CD4-positive, alpha-beta T cell (primary cell): ENCODE measurements around the gene PRKD2. TPM values are rescaled to one million over a fixed set of nuclear protein-coding genes. Genes with fewer than 3 reads are reported as not detected.

Source experiments
- ATAC-seq: fragments of 200-7000 bp; cut with Tn5 transposase; one replicate; pipeline ENCODE4 v1.10.0; 2022; ENCODE audit warnings: mild to moderate bottlenecking; ENCODE audit not compliant: poor library complexity
- CTCF ChIA-PET: fragments of 350-600 bp; sonication (Branson Sonifier 250); formaldehyde crosslinking; loops from one replicate; lab custom pipeline; 2021; ENCODE audit warnings: antibody characterized with exemption, inconsistent platforms; lab: Charles Lee
- POLR2A ChIA-PET: fragments of 350-600 bp; sonication (Branson Sonifier 250); formaldehyde crosslinking; loops from one replicate; lab custom pipeline; 2021; ENCODE audit warnings: antibody characterized with exemption, inconsistent platforms; lab: Charles Lee
- DNase-seq, 14 experiments: peaks; one replicate each; pipeline ENCODE4 v3.0.0-alpha.2; 2013 to 2020; ENCODE audit warnings: mixed read lengths in 2 of 14
- H3K27ac ChIP-seq, 2 donors: one replicate each; pipeline versions ENCODE4 v1.5.1 to v1.7.0; 2013; ENCODE audit warnings: low read length in 2 of 2, low read depth in 1 of 2, mild to moderate bottlenecking in 1 of 2
- H3K27me3 ChIP-seq, 2 experiments: 1 replicate in 1 of 2; 2 replicates in 1 of 2; pipeline versions ENCODE4 v1.6.1 to v1.7.0; 2013; ENCODE audit warnings: low read length in 2 of 2, control low read depth in 1 of 2, mild to moderate bottlenecking in 1 of 2, moderate library complexity in 1 of 2; ENCODE audit not compliant: insufficient read depth in 2 of 2, control insufficient read depth in 1 of 2
- H3K36me3 ChIP-seq: one replicate; pipeline ENCODE4 v1.6.1; 2013; ENCODE audit warnings: low read length, control low read depth; ENCODE audit not compliant: insufficient read depth
- H3K4me1 ChIP-seq: one replicate; pipeline ENCODE4 v1.6.1; 2013; ENCODE audit warnings: low read length, control low read depth; ENCODE audit not compliant: insufficient read depth
- H3K4me3 ChIP-seq: one replicate; pipeline ENCODE4 v1.5.1; 2013; ENCODE audit warnings: mild to moderate bottlenecking, low read length, moderate library complexity
- H3K9me3 ChIP-seq, 2 experiments: 1 replicate in 1 of 2; 2 replicates in 1 of 2; pipeline versions ENCODE4 v1.6.1 to v1.7.0; 2013; ENCODE audit warnings: low read length in 2 of 2, mild to moderate bottlenecking in 2 of 2, control low read depth in 1 of 2, moderate library complexity in 1 of 2; ENCODE audit not compliant: control insufficient read depth in 1 of 2, insufficient read depth in 1 of 2
- H3K27ac Mint-ChIP-seq: one replicate; pipeline ENCODE4 v1.8.0; 2020; ENCODE audit warnings: mixed read lengths
- H3K27me3 Mint-ChIP-seq: one replicate; pipeline ENCODE4 v1.8.0; 2021; ENCODE audit warnings: mixed read lengths
- H3K36me3 Mint-ChIP-seq: one replicate; pipeline ENCODE4 v1.8.0; 2021; ENCODE audit warnings: low read depth, mixed read lengths
- H3K4me1 Mint-ChIP-seq: one replicate; pipeline ENCODE4 v1.8.0; 2021; ENCODE audit warnings: low read depth, mixed read lengths
- H3K4me3 Mint-ChIP-seq: one replicate; pipeline ENCODE4 v1.8.0; 2020; ENCODE audit warnings: mild to moderate bottlenecking, mixed read lengths
- H3K9me3 Mint-ChIP-seq: one replicate; pipeline ENCODE4 v1.8.0; 2020; ENCODE audit warnings: mixed read lengths
- CTCF ChIP-seq: fragments of 200-600 bp; IDR thresholded peaks from one replicate; pipeline ENCODE4 v1.8.0; 2022; ENCODE audit warnings: antibody characterized with exemption, mild to moderate bottlenecking
- intact Hi-C, 2 experiments: fragments of 100-400 bp; cut with DNase I in 1 of 2; cut with micrococcal nuclease in 1 of 2; formaldehyde crosslinking; loops; one replicate each; pipeline versions ENCODE4 v1.15.1 to v1.9.0; 2023 to 2025; cut with DNase I, micrococcal nuclease
- total RNA-seq, 174 experiments: library from RNA in 2 of 174; stranded (reverse) in 2 of 174; gene quantifications; one replicate each; pipeline ENCODE4 v1.2.3 and lab custom pipeline; 2021 to 2026

PRKD2 gene
- total RNA-seq, 2 experiments from 2014 or later = 105 to 113 TPM

- ChIA-PET CTCF (interaction anchor here (0.8 to 1.1 kb wide), 2 partner anchors 42 to 94 kb away, joined by 3 to 4 read pairs; no protein-coding TSS in a partner anchor), POLR2A (interaction anchor here (1.2 to 1.6 kb wide), 2 partner anchors 32 to 146 kb away, joined by 5 to 6 read pairs; partner anchors contain the start of gene CALM3)
- intact Hi-C loops = loop anchor here in 1 of 2 experiments (5.0 kb wide), 2 partner anchors 44 to 144 kb away; partner anchors contain the start of gene CALM3
These were observed 29.6 kb upstream of the PRKD2 start, which contains the start of gene STRN4 for GRCh38 chr19:46746281-46747057. STRN4 (minus strand) TSS chr19:46746450; CDS start chr19:46746430, 20 bp downstream.

GRCh38 chr19:46745521-46746280, 28.8 kb upstream of the PRKD2 start, which contains the start of gene FKRP:
FKRP (plus strand) TSS chr19:46746057; CDS start chr19:46755451, 9,394 bp downstream.
- DNase-seq (peak in 8 of 14 experiments; percentile 27 to 59 (median 40)), ATAC-seq (peak; percentile 59)
- TF ChIP-seq CTCF = no peak
- H3K27me3 ChIP-seq = no peaks in the 10 kb centered on the region
- H3K9me3 ChIP-seq = no peaks in the 10 kb centered on the region
- peak within 1 kb of the TSS; percentile 9 to 29 for H3K27ac ChIP-seq
- CTCF ChIA-PET = interaction anchor here (0.8 to 1.2 kb wide), 3 partner anchors 41 to 216 kb away, joined by 3 to 4 read pairs (median 3); no protein-coding TSS in a partner anchor
- peak within 1 kb of the TSS; percentile 94 for H3K4me3 Mint-ChIP-seq
- peak within 1 kb of the TSS; percentile 78 for H3K4me3 ChIP-seq
- peaks cover 30% of the 10 kb centered on the region for H3K36me3 ChIP-seq
- H3K27me3 Mint-ChIP-seq = no peaks in the 10 kb centered on the region
- H3K4me1 ChIP-seq = peaks cover 49% of the 10 kb centered on the region
- intact Hi-C loops = loop anchor here in 1 of 2 experiments (5.0 kb wide), 2 partner anchors 43 to 143 kb away; partner anchors contain the start of gene CALM3
- peaks cover 16% of the 10 kb centered on the region for H3K36me3 Mint-ChIP-seq
- POLR2A ChIA-PET = interaction anchor here (1.2 to 1.6 kb wide), 2 partner anchors 31 to 145 kb away, joined by 5 to 6 read pairs; partner anchors contain the start of gene CALM3
- H3K27ac Mint-ChIP-seq = peak within 1 kb of the TSS; percentile 87
- peaks cover 58% of the 10 kb centered on the region for H3K4me1 Mint-ChIP-seq
- H3K9me3 Mint-ChIP-seq = no peaks in the 10 kb centered on the region

More at GRCh38 chr19:46746281-46747057, 29.6 kb upstream of the PRKD2 start, which contains the start of gene STRN4:
- H3K27me3 Mint-ChIP-seq = no peaks in the 10 kb centered on the region
- Histone ChIP-seq H3K4me1 (peaks cover 41% of the 10 kb centered on the region), H3K9me3 (no peaks in the 10 kb centered on the region), H3K27ac (peak within 1 kb of the TSS; percentile 9 to 29), H3K36me3 (peaks cover 24% of the 10 kb centered on the region), H3K27me3 (no peaks in the 10 kb centered on the region), H3K4me3 (peak within 1 kb of the TSS; percentile 78)
- peaks cover 55% of the 10 kb centered on the region for H3K4me1 Mint-ChIP-seq
- DNase-seq (peak; percentile 30 to 87 (median 54)), ATAC-seq (peak; percentile 69)
- TF ChIP-seq CTCF = no peak
- H3K36me3 Mint-ChIP-seq = peaks cover 20% of the 10 kb centered on the region
- peak within 1 kb of the TSS; percentile 94 for H3K4me3 Mint-ChIP-seq
- H3K27ac Mint-ChIP-seq = peak within 1 kb of the TSS; percentile 87
- H3K9me3 Mint-ChIP-seq = no peaks in the 10 kb centered on the region

DNA sequence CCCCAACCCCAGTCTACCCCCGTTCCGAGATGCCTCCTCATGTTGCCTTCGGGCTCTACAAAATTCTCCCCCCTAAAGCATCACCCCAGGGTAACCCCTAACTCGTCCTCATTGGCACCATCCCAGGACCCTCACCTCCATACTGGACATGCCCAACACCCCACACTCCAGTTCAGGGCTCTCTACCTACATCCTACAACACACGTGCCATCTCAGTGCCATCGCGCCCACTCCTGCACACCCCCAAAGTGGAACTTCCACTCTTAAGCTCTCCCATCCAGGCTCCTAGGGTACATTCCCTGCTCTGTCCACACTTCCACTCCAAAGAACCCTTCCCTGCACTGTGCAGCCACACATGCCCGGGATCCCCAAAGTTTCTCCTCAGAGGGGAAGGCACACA, 28.1 kb upstream of the PRKD2 start:
- Mint-ChIP-seq H3K27ac (peak overlapping the region; percentile 78), H3K9me3 (no peaks in the 10 kb centered on the region), H3K36me3 (peaks cover 14% of the 10 kb centered on the region), H3K27me3 (no peaks in the 10 kb centered on the region), H3K4me1 (peaks cover 63% of the 10 kb centered on the region), H3K4me3 (peak overlapping the region; percentile 92)
- Histone ChIP-seq H3K9me3 (no peaks in the 10 kb centered on the region), H3K27me3 (no peaks in the 10 kb centered on the region), H3K4me3 (peak overlapping the region; percentile 78), H3K4me1 (peaks cover 53% of the 10 kb centered on the region), H3K27ac (no peak overlapping the region), H3K36me3 (peaks cover 25% of the 10 kb centered on the region)
- no peak for DNase-seq
- intact Hi-C loops = loop anchor here in 1 of 2 experiments (5.0 kb wide), 2 partner anchors 43 to 143 kb away; partner anchors contain the start of gene CALM3
- no peak for ATAC-seq
- ChIA-PET CTCF (interaction anchor here (1.1 to 1.6 kb wide), 3 partner anchors 16 to 215 kb away, joined by 3 to 4 read pairs (median 4); no protein-coding TSS in a partner anchor), POLR2A (interaction anchor here (1.2 to 1.6 kb wide), 2 partner anchors 31 to 144 kb away, joined by 5 to 6 read pairs; partner anchors contain the start of gene CALM3)
- TF ChIP-seq CTCF = no peak
